K562 (cell line): Measurements from ENCODE around the gene YBEY. TPM values are rescaled to one million over a fixed set of nuclear protein-coding genes. Genes with fewer than 3 reads are reported as not detected.
A peak's percentile ranks its signal among the peaks of the same experiment; 100 is the strongest.

ENCODE experiments used
- AFF4 ChIP-seq: sonication (generic); formaldehyde crosslinking; IDR thresholded peaks from 2 replicates; pipeline ENCODE4 v1.8.0; 2023; ENCODE audit warnings: mild to moderate bottlenecking, missing genetic modification reagents
- ARID3A ChIP-seq: IDR thresholded peaks from 2 replicates; pipeline ENCODE4 v1.6.1; 2012; ENCODE audit warnings: low read depth, low read length, improper control_type of control experiment, borderline replicate concordance
- BACH1 ChIP-seq: fragments of 200-800 bp; sonication (Bioruptor generic); IDR thresholded peaks from 2 replicates; pipeline ENCODE4 v1.6.1; 2016; ENCODE audit warnings: missing genetic modification characterization, missing compliant biosample characterization
- CHD1 ChIP-seq: fragments of 200-600 bp; sonication (generic); IDR thresholded peaks from one replicate; pipeline ENCODE4 v1.6.1; 2012; ENCODE audit warnings: mild to moderate bottlenecking, moderate library complexity, low read length, inconsistent platforms
- CTCF ChIP-seq, 3 experiments: IDR thresholded peaks in 2 of 3; conservative IDR thresholded peaks in 1 of 3; 2 replicates each; pipeline ENCODE4 v1.5.1; 2011 to 2012; ENCODE audit warnings: low read length in 3 of 3, mild to moderate bottlenecking in 3 of 3, control low read depth in 2 of 3, improper control_type of control experiment in 1 of 3, inconsistent platforms in 1 of 3, low read depth in 1 of 3, mixed read lengths in 1 of 3, moderate library complexity in 1 of 3; ENCODE audit not compliant: insufficient read depth in 2 of 3
- ESRRA ChIP-seq: fragments of 450-650 bp; IDR thresholded peaks from 2 replicates; pipeline ENCODE4 v1.6.1; 2014; ENCODE audit warnings: low read depth, mild to moderate bottlenecking, moderate library complexity, borderline replicate concordance
- ESRRB ChIP-seq: fragments of 250-450 bp; sonication (Bioruptor Pico); IDR thresholded peaks from 2 replicates; pipeline ENCODE4 v1.5.0; 2020; ENCODE audit warnings: mild to moderate bottlenecking, moderate library complexity, borderline replicate concordance
- GTF2B ChIP-seq: IDR thresholded peaks from 2 replicates; pipeline ENCODE4 v1.6.1; 2011; ENCODE audit not compliant: insufficient read length; ENCODE audit errors: extremely low read depth
- MAZ ChIP-seq, 2 experiments: fragments of 450-650 bp in 1 of 2; sonication (generic) in 1 of 2; formaldehyde crosslinking; IDR thresholded peaks in 1 of 2; conservative IDR thresholded peaks in 1 of 2; 2 replicates each; pipeline versions ENCODE4 v1.4.0 to v1.5.0; 2020; ENCODE audit warnings: mild to moderate bottlenecking in 1 of 2, missing genetic modification reagents in 1 of 2
- MECOM ChIP-seq: fragments of 250-450 bp; sonication (Bioruptor Pico); IDR thresholded peaks from 2 replicates; pipeline ENCODE4 v1.8.0; 2022; ENCODE audit warnings: inconsistent platforms
- NR2C1 ChIP-seq, 2 experiments: fragments of 450-650 bp; IDR thresholded peaks; 2 replicates each; pipeline ENCODE4 v1.6.1; 2017; ENCODE audit warnings: mild to moderate bottlenecking in 2 of 2, antibody characterized with exemption in 1 of 2, inconsistent platforms in 1 of 2, missing compliant biosample characterization in 1 of 2, missing genetic modification characterization in 1 of 2
- NR2F6 ChIP-seq: fragments of 450-650 bp; formaldehyde crosslinking; IDR thresholded peaks from 2 replicates; pipeline ENCODE4 v1.4.0; 2020; ENCODE audit warnings: mild to moderate bottlenecking
- PCBP2 ChIP-seq: fragments of 200-400 bp; formaldehyde crosslinking; IDR thresholded peaks from 2 replicates; pipeline ENCODE4 v1.6.1; 2018; ENCODE audit warnings: low read length, low read depth, mild to moderate bottlenecking, moderate library complexity; ENCODE audit not compliant: poor library complexity, severe bottlenecking
- RBM25 ChIP-seq: fragments of 200-400 bp; formaldehyde crosslinking; IDR thresholded peaks from 2 replicates; pipeline ENCODE4 v1.6.1; 2018; ENCODE audit warnings: low read length, low read depth, moderate library complexity; ENCODE audit not compliant: severe bottlenecking
- RUNX1 ChIP-seq: sonication (generic); IDR thresholded peaks from 2 replicates; pipeline ENCODE4 v1.6.1; 2016; ENCODE audit warnings: antibody characterized with exemption, low read depth
- SUPT5H ChIP-seq: fragments of 450-650 bp; IDR thresholded peaks from 2 replicates; pipeline ENCODE4 v1.6.1; 2016
- TAF9B ChIP-seq: fragments of 450-650 bp; IDR thresholded peaks from 2 replicates; pipeline ENCODE4 v1.6.1; 2018; ENCODE audit warnings: mild to moderate bottlenecking; ENCODE audit not compliant: partially characterized antibody
- TFAM ChIP-seq: fragments of 250-450 bp; sonication (Bioruptor Pico); conservative IDR thresholded peaks from 2 replicates; pipeline ENCODE4 v1.5.0; 2021; ENCODE audit warnings: mild to moderate bottlenecking, moderate library complexity
- ZBED1 ChIP-seq: IDR thresholded peaks from 2 replicates; pipeline ENCODE4 v1.6.1; 2014
- ZNF699 ChIP-seq: fragments of 250-450 bp; sonication (Bioruptor Pico); IDR thresholded peaks from 2 replicates; pipeline ENCODE4 v1.8.0; 2021; ENCODE audit warnings: mild to moderate bottlenecking, moderate library complexity; ENCODE audit not compliant: insufficient replicate concordance
- polyA plus RNA-seq, 8 experiments: library from polyadenylated mRNA; depleted of rRNA in 4 of 8; stranded (reverse) in 5 of 8; unstranded in 3 of 8; fragments of >200 nt; fragmentation: Nextera tagmentation in 2 of 8; fragmentation: Illumina TruSeq in 1 of 8; extraction: Ambion mirVana in 2 of 8; extraction: Trizol in 1 of 8; gene quantifications; 2 replicates each; pipeline versions ENCODE4 v1.2.1 to v1.2.3, GENCODE V29; 2011 to 2014; ENCODE audit warnings: inconsistent platforms in 1 of 8, missing spikeins in 1 of 8
- total RNA-seq, 7 experiments: library from RNA; depleted of rRNA in 6 of 7; stranded (reverse); fragments of >200 nt in 6 of 7; fragmentation: Illumina TruSeq in 2 of 7; extraction: Trizol in 2 of 7; gene quantifications; 2 replicates each; pipeline versions ENCODE4 v1.2.1 to v1.2.3, GENCODE V29; 2011 to 2021; ENCODE audit warnings: low replicate concordance in 1 of 7

Gene YBEY
- total and polyA plus RNA-seq, 9 of the 15 experiments (the other 6 are each of a cell fraction or from before 2014, with no cell fraction given): 6.4 to 28.0 (median 12.4) TPM

- TF ChIP-seq TFAM (CRISPR knock-in tag): no peak
- peak; percentile 92 for TF ChIP-seq SUPT5H
- TF ChIP-seq NR2F6 (CRISPR knock-in tag): no peak
- no peak for TF ChIP-seq GTF2B
- no peak for TF ChIP-seq RUNX1
- TF ChIP-seq CHD1: peak; percentile 99
- TF ChIP-seq CTCF (IDR thresholded peaks at IDR 0.05 in 2 of 3, conservative IDR thresholded peaks at IDR 0.05 in 1 of 3; ENCODE audit: insufficient read depth in 2 of 3, low read depth in 1 of 3, low read length in 3 of 3): no peak
- TF ChIP-seq BACH1: no peak
- no peak for TF ChIP-seq PCBP2
- no peak for TF ChIP-seq NR2C1 (IDR thresholded peaks at IDR 0.05)
- TF ChIP-seq NR2C1 (tag; IDR thresholded peaks at IDR 0.05): no peak
- TF ChIP-seq ESRRB: no peak
- TF ChIP-seq ZBED1: no peak
- TF ChIP-seq ARID3A: no peak
- TF ChIP-seq MAZ (CRISPR knock-in tag; conservative IDR thresholded peaks at IDR 0.05 in 1 of 2, IDR thresholded peaks at IDR 0.05 in 1 of 2): peak; percentile 92
- TF ChIP-seq ZNF699 (CRISPR knock-in tag): no peak
- no peak; the same call in 1 of the 2 replicates for TF ChIP-seq ESRRA
- no peak for TF ChIP-seq MECOM (CRISPR knock-in tag)
- peak; percentile 87 for TF ChIP-seq AFF4 (CRISPR knock-in tag)
- peak; percentile 97 for TF ChIP-seq TAF9B
- TF ChIP-seq RBM25: peak; percentile 100
These were observed 37.7 kb downstream of the YBEY start, which contains the start of the genes C21orf58 and PCNT (continued) for GRCh38 chr21:46323710-46324389.
